Measurements from ENCODE around the gene MS4A4A.

- TF ChIP-seq IRF5 (IDR thresholded peaks at IDR 0.05; ENCODE audit: borderline replicate concordance) = no peak
- no peak for TF ChIP-seq POLR2A (IDR thresholded peaks at IDR 0.05; ENCODE audit: low read depth, low read length)
- no peak for TF ChIP-seq ZNF24 (IDR thresholded peaks at IDR 0.05)
- no peak for TF ChIP-seq SMC3 (IDR thresholded peaks at IDR 0.05; ENCODE audit: borderline replicate concordance, low read length)
- no peak for TF ChIP-seq SIN3A (IDR thresholded peaks at IDR 0.05; ENCODE audit: low read depth, low read length)
Measured at GRCh38 chr11:60257956-60258722, 22.3 kb upstream of the MS4A4A start.

All from GM12878 (cell line).